ENCODE data around the gene RPH3AL.

- no peak for TF ChIP-seq CTCF (IDR thresholded peaks at IDR 0.05; ENCODE audit: poor library complexity, severe bottlenecking)
- no peak for TF ChIP-seq TAF1 (IDR thresholded peaks at IDR 0.05; ENCODE audit: low read depth)
- TF ChIP-seq EZH2 (IDR thresholded peaks at IDR 0.05; ENCODE audit: borderline replicate concordance, insufficient read depth, low read length, poor library complexity, severe bottlenecking), result no peak
- no peak for TF ChIP-seq REST (IDR thresholded peaks at IDR 0.05; ENCODE audit: borderline replicate concordance)
- no peak for TF ChIP-seq POLR2AphosphoS5 (IDR thresholded peaks at IDR 0.05)
Measured at GRCh38 chr17:290121-290521, 62.5 kb downstream of the RPH3AL start.

All from neural cell (in vitro differentiated cells).